Measurements from ENCODE around the gene MEPCE. TPM values are rescaled to one million over a fixed set of nuclear protein-coding genes. Genes with fewer than 3 reads are reported as not detected.

Gene MEPCE
- total and polyA plus RNA-seq, 2 of the 8 experiments (the other 6 are each of a cell fraction or from before 2014, with no cell fraction given): 22.8 to 48.8 TPM

DNA sequence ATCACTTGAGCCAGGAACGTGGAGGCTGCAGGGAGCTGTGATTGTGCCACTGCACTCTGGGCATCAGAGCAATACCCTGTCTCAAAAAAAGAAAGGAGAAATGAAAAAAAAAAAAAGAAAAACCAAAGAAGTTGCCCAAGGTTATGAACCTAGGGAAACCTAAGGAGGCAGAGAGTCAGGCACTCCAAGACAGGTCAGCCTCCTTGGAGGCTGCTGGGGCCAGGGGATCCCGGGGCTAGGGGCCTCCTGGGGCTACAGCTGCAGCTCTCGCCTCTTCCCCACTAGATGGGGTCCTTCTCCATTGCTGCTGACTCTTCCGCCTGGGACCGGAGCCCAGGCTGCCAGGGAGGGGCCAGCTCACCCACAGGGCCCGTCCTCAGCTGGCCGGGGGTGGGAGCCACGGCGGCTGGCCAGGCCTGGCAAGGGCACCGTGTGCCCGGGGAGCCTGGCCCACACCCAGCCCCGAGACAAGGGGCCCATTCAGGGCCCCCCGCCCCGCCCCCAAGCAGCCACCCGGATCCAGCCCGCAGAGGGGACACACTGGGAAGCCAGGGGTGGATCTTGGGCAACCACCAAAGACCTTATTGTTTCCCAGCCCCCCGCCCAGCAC, 36.2 kb downstream of the MEPCE start (continued):
- peak; percentile 64; the same call in 1 of the 2 replicates for TF ChIP-seq KDM1A (IDR thresholded peaks at IDR 0.05; ENCODE audit: borderline replicate concordance, low read length)
- TF ChIP-seq YY1 (IDR thresholded peaks at IDR 0.05; ENCODE audit: low read depth, low read length): 0 out of 2 replicates have a peak, but pooled peaks have one; percentile 9
- TF ChIP-seq SP4 (IDR thresholded peaks at IDR 0.05; ENCODE audit: low read length): no peak
- TF ChIP-seq FOSL1 (IDR thresholded peaks at IDR 0.05; ENCODE audit: insufficient read depth, low read depth, low read length): no peak
- peak; percentile 55 to 74 for TF ChIP-seq RAD21 (IDR thresholded peaks at IDR 0.05 in 1 of 2, conservative IDR thresholded peaks at IDR 0.05 in 1 of 2; ENCODE audit: low read depth in 2 of 2, low read length in 2 of 2)
- no peak for TF ChIP-seq CHD1 (IDR thresholded peaks at IDR 0.05; ENCODE audit: low read depth, low read length)
- TF ChIP-seq, protein P1, sequence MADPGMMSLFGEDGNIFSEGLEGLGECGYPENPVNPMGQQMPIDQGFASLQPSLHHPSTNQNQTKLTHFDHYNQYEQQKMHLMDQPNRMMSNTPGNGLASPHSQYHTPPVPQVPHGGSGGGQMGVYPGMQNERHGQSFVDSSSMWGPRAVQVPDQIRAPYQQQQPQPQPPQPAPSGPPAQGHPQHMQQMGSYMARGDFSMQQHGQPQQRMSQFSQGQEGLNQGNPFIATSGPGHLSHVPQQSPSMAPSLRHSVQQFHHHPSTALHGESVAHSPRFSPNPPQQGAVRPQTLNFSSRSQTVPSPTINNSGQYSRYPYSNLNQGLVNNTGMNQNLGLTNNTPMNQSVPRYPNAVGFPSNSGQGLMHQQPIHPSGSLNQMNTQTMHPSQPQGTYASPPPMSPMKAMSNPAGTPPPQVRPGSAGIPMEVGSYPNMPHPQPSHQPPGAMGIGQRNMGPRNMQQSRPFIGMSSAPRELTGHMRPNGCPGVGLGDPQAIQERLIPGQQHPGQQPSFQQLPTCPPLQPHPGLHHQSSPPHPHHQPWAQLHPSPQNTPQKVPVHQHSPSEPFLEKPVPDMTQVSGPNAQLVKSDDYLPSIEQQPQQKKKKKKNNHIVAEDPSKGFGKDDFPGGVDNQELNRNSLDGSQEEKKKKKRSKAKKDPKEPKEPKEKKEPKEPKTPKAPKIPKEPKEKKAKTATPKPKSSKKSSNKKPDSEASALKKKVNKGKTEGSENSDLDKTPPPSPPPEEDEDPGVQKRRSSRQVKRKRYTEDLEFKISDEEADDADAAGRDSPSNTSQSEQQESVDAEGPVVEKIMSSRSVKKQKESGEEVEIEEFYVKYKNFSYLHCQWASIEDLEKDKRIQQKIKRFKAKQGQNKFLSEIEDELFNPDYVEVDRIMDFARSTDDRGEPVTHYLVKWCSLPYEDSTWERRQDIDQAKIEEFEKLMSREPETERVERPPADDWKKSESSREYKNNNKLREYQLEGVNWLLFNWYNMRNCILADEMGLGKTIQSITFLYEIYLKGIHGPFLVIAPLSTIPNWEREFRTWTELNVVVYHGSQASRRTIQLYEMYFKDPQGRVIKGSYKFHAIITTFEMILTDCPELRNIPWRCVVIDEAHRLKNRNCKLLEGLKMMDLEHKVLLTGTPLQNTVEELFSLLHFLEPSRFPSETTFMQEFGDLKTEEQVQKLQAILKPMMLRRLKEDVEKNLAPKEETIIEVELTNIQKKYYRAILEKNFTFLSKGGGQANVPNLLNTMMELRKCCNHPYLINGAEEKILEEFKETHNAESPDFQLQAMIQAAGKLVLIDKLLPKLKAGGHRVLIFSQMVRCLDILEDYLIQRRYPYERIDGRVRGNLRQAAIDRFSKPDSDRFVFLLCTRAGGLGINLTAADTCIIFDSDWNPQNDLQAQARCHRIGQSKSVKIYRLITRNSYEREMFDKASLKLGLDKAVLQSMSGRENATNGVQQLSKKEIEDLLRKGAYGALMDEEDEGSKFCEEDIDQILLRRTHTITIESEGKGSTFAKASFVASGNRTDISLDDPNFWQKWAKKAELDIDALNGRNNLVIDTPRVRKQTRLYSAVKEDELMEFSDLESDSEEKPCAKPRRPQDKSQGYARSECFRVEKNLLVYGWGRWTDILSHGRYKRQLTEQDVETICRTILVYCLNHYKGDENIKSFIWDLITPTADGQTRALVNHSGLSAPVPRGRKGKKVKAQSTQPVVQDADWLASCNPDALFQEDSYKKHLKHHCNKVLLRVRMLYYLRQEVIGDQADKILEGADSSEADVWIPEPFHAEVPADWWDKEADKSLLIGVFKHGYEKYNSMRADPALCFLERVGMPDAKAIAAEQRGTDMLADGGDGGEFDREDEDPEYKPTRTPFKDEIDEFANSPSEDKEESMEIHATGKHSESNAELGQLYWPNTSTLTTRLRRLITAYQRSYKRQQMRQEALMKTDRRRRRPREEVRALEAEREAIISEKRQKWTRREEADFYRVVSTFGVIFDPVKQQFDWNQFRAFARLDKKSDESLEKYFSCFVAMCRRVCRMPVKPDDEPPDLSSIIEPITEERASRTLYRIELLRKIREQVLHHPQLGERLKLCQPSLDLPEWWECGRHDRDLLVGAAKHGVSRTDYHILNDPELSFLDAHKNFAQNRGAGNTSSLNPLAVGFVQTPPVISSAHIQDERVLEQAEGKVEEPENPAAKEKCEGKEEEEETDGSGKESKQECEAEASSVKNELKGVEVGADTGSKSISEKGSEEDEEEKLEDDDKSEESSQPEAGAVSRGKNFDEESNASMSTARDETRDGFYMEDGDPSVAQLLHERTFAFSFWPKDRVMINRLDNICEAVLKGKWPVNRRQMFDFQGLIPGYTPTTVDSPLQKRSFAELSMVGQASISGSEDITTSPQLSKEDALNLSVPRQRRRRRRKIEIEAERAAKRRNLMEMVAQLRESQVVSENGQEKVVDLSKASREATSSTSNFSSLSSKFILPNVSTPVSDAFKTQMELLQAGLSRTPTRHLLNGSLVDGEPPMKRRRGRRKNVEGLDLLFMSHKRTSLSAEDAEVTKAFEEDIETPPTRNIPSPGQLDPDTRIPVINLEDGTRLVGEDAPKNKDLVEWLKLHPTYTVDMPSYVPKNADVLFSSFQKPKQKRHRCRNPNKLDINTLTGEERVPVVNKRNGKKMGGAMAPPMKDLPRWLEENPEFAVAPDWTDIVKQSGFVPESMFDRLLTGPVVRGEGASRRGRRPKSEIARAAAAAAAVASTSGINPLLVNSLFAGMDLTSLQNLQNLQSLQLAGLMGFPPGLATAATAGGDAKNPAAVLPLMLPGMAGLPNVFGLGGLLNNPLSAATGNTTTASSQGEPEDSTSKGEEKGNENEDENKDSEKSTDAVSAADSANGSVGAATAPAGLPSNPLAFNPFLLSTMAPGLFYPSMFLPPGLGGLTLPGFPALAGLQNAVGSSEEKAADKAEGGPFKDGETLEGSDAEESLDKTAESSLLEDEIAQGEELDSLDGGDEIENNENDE (IDR thresholded peaks at IDR 0.05; ENCODE audit: insufficient replicate concordance, low read length): no peak
- TF ChIP-seq KDM4A (IDR thresholded peaks at IDR 0.05; ENCODE audit: low read depth, low read length, severe bottlenecking): no peak
- TF ChIP-seq TCF12 (IDR thresholded peaks at IDR 0.05; ENCODE audit: low read depth, low read length): 0 out of 2 replicates have a peak, but pooled peaks have one; percentile 43
- 0 out of 4 replicates have a peak, but pooled peaks of 1 of the 2 experiments have one; percentile 19 for TF ChIP-seq HDAC2 (IDR thresholded peaks at IDR 0.05; ENCODE audit: borderline replicate concordance in 1 of 2, low read depth in 2 of 2, low read length in 2 of 2)

Data from H1 (cell line).